Epithelial cell of proximal tubule (primary cell): ENCODE measurements around the gene ERC2. TPM values are rescaled to one million over a fixed set of nuclear protein-coding genes. Genes with fewer than 3 reads are reported as not detected.

Experiments
- DNase-seq: peaks from one replicate; pipeline ENCODE4 v3.0.0-alpha.2; 2011; ENCODE audit warnings: low read depth
- H3K4me3 ChIP-seq: 2 replicates; pipeline ENCODE4 v1.5.1; 2011; ENCODE audit warnings: low read depth, mild to moderate bottlenecking, low read length
- CTCF ChIP-seq: conservative IDR thresholded peaks from 2 replicates; pipeline ENCODE4 v1.5.1; 2012; ENCODE audit warnings: low read depth, mild to moderate bottlenecking, low read length
- total RNA-seq: library from RNA; depleted of rRNA; stranded (reverse); fragments of >200 nt; gene quantifications from 2 replicates; pipeline ENCODE4 v1.2.3, GENCODE V29; 2015

ERC2 gene
- total RNA-seq, 1 donor from 2014 or later = 2.7 TPM

- TF ChIP-seq CTCF = no peak
- H3K4me3 ChIP-seq = no peak overlapping the region
- DNase-seq = no peak
Measured at GRCh38 chr3:56111606-56112304, 356.5 kb downstream of the ERC2 start.

GRCh38 chr3:56110886-56111285 is 357.4 kb downstream of the ERC2 start:
- TF ChIP-seq CTCF = no peak
- DNase-seq = no peak
- H3K4me3 ChIP-seq = no peak overlapping the region

GRCh38 chr3:56107157-56107556 is 361.1 kb downstream of the ERC2 start:
- DNase-seq = no peak
- no peak for TF ChIP-seq CTCF
- no peak overlapping the region for H3K4me3 ChIP-seq

GRCh38 chr3:56102032-56102431 is 366.2 kb downstream of the ERC2 start:
- DNase-seq = no peak
- H3K4me3 ChIP-seq = no peak overlapping the region
- no peak for TF ChIP-seq CTCF

- no peak for DNase-seq
- no peak for TF ChIP-seq CTCF
Measured at GRCh38 chr3:56101576-56101975, 366.7 kb downstream of the ERC2 start.

GRCh38 chr3:56096999-56097398 is 371.3 kb downstream of the ERC2 start:
- DNase-seq = no peak
- TF ChIP-seq CTCF = no peak

More at GRCh38 chr3:56101576-56101975, 366.7 kb downstream of the ERC2 start:
- H3K4me3 ChIP-seq = no peak overlapping the region

GRCh38 chr3:56094170-56094569 is 374.1 kb downstream of the ERC2 start:
- no peak for TF ChIP-seq CTCF
- H3K4me3 ChIP-seq = no peak overlapping the region
- no peak for DNase-seq

More at GRCh38 chr3:56096999-56097398, 371.3 kb downstream of the ERC2 start:
- no peak overlapping the region for H3K4me3 ChIP-seq
